ENCODE data around the gene ZSCAN2.

ZSCAN2 gene

GRCh38 chr15:84591815-84592214 lies 9.0 kb upstream of the ZSCAN2 start:
- TF ChIP-seq CREB1 (IDR thresholded peaks at IDR 0.05; ENCODE audit: low read depth) (no peak), RAD21 (IDR thresholded peaks at IDR 0.05; ENCODE audit: low read depth) (no peak)

- TF ChIP-seq NFIC (IDR thresholded peaks at IDR 0.05) (no peak), CREB1 (IDR thresholded peaks at IDR 0.05; ENCODE audit: low read depth) (no peak), CEBPB (IDR thresholded peaks at IDR 0.05) (no peak), TEAD4 (IDR thresholded peaks at IDR 0.05) (no peak)
Measured at GRCh38 chr15:84594617-84595290, 6.1 kb upstream of the ZSCAN2 start.

GRCh38 chr15:84595660-84596059 lies 5.1 kb upstream of the ZSCAN2 start:
- TF ChIP-seq RAD21 (IDR thresholded peaks at IDR 0.05; ENCODE audit: low read depth) (no peak), YY1 (IDR thresholded peaks at IDR 0.05; ENCODE audit: low read depth) (no peak), REST (IDR thresholded peaks at IDR 0.05; ENCODE audit: low read depth) (no peak), FOXM1 (IDR thresholded peaks at IDR 0.05; ENCODE audit: borderline replicate concordance, low read depth) (no peak), TCF12 (IDR thresholded peaks at IDR 0.05; ENCODE audit: low read depth) (no peak), TEAD4 (IDR thresholded peaks at IDR 0.05) (no peak), ZBTB7A (IDR thresholded peaks at IDR 0.05; ENCODE audit: low read depth) (no peak), EP300 (IDR thresholded peaks at IDR 0.05; ENCODE audit: borderline replicate concordance) (no peak), TAF1 (IDR thresholded peaks at IDR 0.05; ENCODE audit: low read depth) (no peak), CREB1 (IDR thresholded peaks at IDR 0.05; ENCODE audit: low read depth) (no peak), NFIC (IDR thresholded peaks at IDR 0.05) (no peak), EGR1 (IDR thresholded peaks at IDR 0.05) (no peak), MAX (IDR thresholded peaks at IDR 0.05) (no peak), CEBPB (IDR thresholded peaks at IDR 0.05) (no peak), USF1 (IDR thresholded peaks at IDR 0.05) (no peak)

GRCh38 chr15:84597296-84597695 lies 3.5 kb upstream of the ZSCAN2 start:
- TF ChIP-seq FOXM1 (IDR thresholded peaks at IDR 0.05; ENCODE audit: borderline replicate concordance, low read depth), result no peak
- no peak for TF ChIP-seq YY1 (IDR thresholded peaks at IDR 0.05; ENCODE audit: low read depth)
- TF ChIP-seq USF1 (IDR thresholded peaks at IDR 0.05), result no peak
- no peak for TF ChIP-seq ZBTB7A (IDR thresholded peaks at IDR 0.05; ENCODE audit: low read depth)
- no peak for TF ChIP-seq MAX (IDR thresholded peaks at IDR 0.05)
- no peak for TF ChIP-seq CREB1 (IDR thresholded peaks at IDR 0.05; ENCODE audit: low read depth)
- TF ChIP-seq REST (IDR thresholded peaks at IDR 0.05; ENCODE audit: low read depth), result no peak
- TF ChIP-seq RAD21 (IDR thresholded peaks at IDR 0.05; ENCODE audit: low read depth), result no peak
- TF ChIP-seq CEBPB (IDR thresholded peaks at IDR 0.05), result no peak
- TF ChIP-seq EGR1 (IDR thresholded peaks at IDR 0.05), result no peak
- no peak for TF ChIP-seq EP300 (IDR thresholded peaks at IDR 0.05; ENCODE audit: borderline replicate concordance)
- TF ChIP-seq NFIC (IDR thresholded peaks at IDR 0.05), result no peak
- TF ChIP-seq TAF1 (IDR thresholded peaks at IDR 0.05; ENCODE audit: low read depth), result no peak

- TF ChIP-seq EP300 (IDR thresholded peaks at IDR 0.05; ENCODE audit: borderline replicate concordance) (no peak), RAD21 (IDR thresholded peaks at IDR 0.05; ENCODE audit: low read depth) (no peak), TCF12 (IDR thresholded peaks at IDR 0.05; ENCODE audit: low read depth) (no peak), NFIC (IDR thresholded peaks at IDR 0.05) (no peak), USF1 (IDR thresholded peaks at IDR 0.05) (no peak), EGR1 (IDR thresholded peaks at IDR 0.05) (no peak), MAX (IDR thresholded peaks at IDR 0.05) (no peak)
Measured at GRCh38 chr15:84598250-84598649, 2.6 kb upstream of the ZSCAN2 start.

GRCh38 chr15:84598993-84599392 lies 1.8 kb upstream of the ZSCAN2 start:
- TF ChIP-seq TCF12 (IDR thresholded peaks at IDR 0.05; ENCODE audit: low read depth), result no peak
- TF ChIP-seq USF1 (IDR thresholded peaks at IDR 0.05), result no peak
- peak; percentile 78 for TF ChIP-seq RAD21 (IDR thresholded peaks at IDR 0.05; ENCODE audit: low read depth)

All from Ishikawa (cell line).